Urinary bladder (tissue), 4 donors: Measurements from ENCODE around the gene CHD5. TPM values are rescaled to one million over a fixed set of nuclear protein-coding genes. Genes with fewer than 3 reads are reported as not detected.
"Not testable (repeated sequence)": the region's sequence is repeated elsewhere in the genome, so short reads cannot be mapped to it uniquely, and the experiment has no call there.

ENCODE experiments used
- DNase-seq: peaks from one replicate; pipeline ENCODE4 v3.0.0-alpha.2; 2015; ENCODE audit errors: extremely low spot score
- H3K27ac ChIP-seq: one replicate; pipeline ENCODE4 v1.5.1; 2013; ENCODE audit warnings: low read depth, mild to moderate bottlenecking, moderate library complexity
- H3K36me3 ChIP-seq: one replicate; pipeline ENCODE4 v1.6.1; 2013; ENCODE audit warnings: mild to moderate bottlenecking, moderate library complexity; ENCODE audit not compliant: insufficient read depth
- H3K4me1 ChIP-seq: one replicate; pipeline ENCODE4 v1.6.1; 2013; ENCODE audit warnings: mild to moderate bottlenecking, moderate library complexity; ENCODE audit not compliant: insufficient read depth
- H3K4me3 ChIP-seq: one replicate; pipeline ENCODE4 v1.5.1; 2013; ENCODE audit warnings: low read depth, low read length
- WGBS: extraction: QIAGEN DNeasy Blood & Tissue Kit; methylation state at CpG from one replicate; pipeline ENCODE4 v1.1.7; 2013; 5-methylcytosine and 5-hydroxymethylcytosine counted together
- polyA plus RNA-seq: library from polyadenylated mRNA; stranded (reverse); fragments of 200-250 nt; gene quantifications from one replicate; pipeline ENCODE4 v1.2.3, GENCODE V29; 2013
- total RNA-seq: library from RNA; depleted of rRNA; stranded (reverse); fragments of >200 nt; gene quantifications from one replicate; pipeline ENCODE4 v1.2.3, GENCODE V29; 2014
- donor health status: healthy with polysubstance abuse.
- donor health status: healthy.

CHD5 gene
- total RNA-seq (0.53 TPM), polyA plus RNA-seq (1.6 TPM)

GRCh38 chr1:6180268-6180706, at the start of gene CHD5:
Gene CHD5, minus strand, starts transcription at chr1:6180321. Its CDS starts 298 bp downstream, at chr1:6180023.
- no peak for DNase-seq
- WGBS: under 1% methylated on average over 57 of the region's 57 CpGs
- Histone ChIP-seq H3K4me3 (peak within 1 kb of the TSS; percentile 33), H3K4me1 (peaks cover 2% of the 10 kb centered on the region), H3K27ac (no peak within 1 kb of the TSS), H3K36me3 (no peaks in the 10 kb centered on the region)

- H3K27ac ChIP-seq: no peak overlapping the region
- WGBS: 91% methylated on average over 8 of the region's 8 CpGs
- DNase-seq: no peak
- H3K4me3 ChIP-seq: no peak overlapping the region
- H3K36me3 ChIP-seq: peaks cover 6% of the 10 kb centered on the region
- no peaks in the 10 kb centered on the region for H3K4me1 ChIP-seq
Measured at GRCh38 chr1:6225651-6226050, 45.5 kb upstream of the CHD5 start.

GRCh38 chr1:6224718-6225117, 44.6 kb upstream of the CHD5 start:
- H3K4me3 ChIP-seq: no peak overlapping the region
- no peak for DNase-seq
- H3K27ac ChIP-seq: no peak overlapping the region
- H3K36me3 ChIP-seq: peaks cover 6% of the 10 kb centered on the region
- 85% methylated on average over 15 of the region's 15 CpGs for WGBS
- no peaks in the 10 kb centered on the region for H3K4me1 ChIP-seq

GRCh38 chr1:6223617-6224016, 43.5 kb upstream of the CHD5 start:
- no peak overlapping the region for H3K27ac ChIP-seq
- no peaks in the 10 kb centered on the region for H3K4me1 ChIP-seq
- peaks cover 6% of the 10 kb centered on the region for H3K36me3 ChIP-seq
- no peak for DNase-seq
- no peak overlapping the region for H3K4me3 ChIP-seq
- WGBS: 95% methylated on average over 13 of the region's 13 CpGs

- no peak overlapping the region for H3K27ac ChIP-seq
- no peak overlapping the region for H3K4me3 ChIP-seq
- no peak for DNase-seq
- WGBS: 67% methylated on average over 6 of the region's 6 CpGs
- H3K4me1 ChIP-seq: no peaks in the 10 kb centered on the region
- peaks cover 6% of the 10 kb centered on the region for H3K36me3 ChIP-seq
Measured at GRCh38 chr1:6222636-6223035, 42.5 kb upstream of the CHD5 start.

GRCh38 chr1:6221210-6221784, 41.2 kb upstream of the CHD5 start:
- peaks cover 6% of the 10 kb centered on the region for H3K36me3 ChIP-seq
- H3K4me3 ChIP-seq: no peak overlapping the region
- DNase-seq: no peak
- no peaks in the 10 kb centered on the region for H3K4me1 ChIP-seq
- WGBS: 93% methylated on average over 12 of the region's 12 CpGs
- H3K27ac ChIP-seq: no peak overlapping the region

- WGBS: 78% methylated on average over 8 of the region's 8 CpGs
- H3K27ac ChIP-seq: peak overlapping the region; percentile 30
- no peaks in the 10 kb centered on the region for H3K4me1 ChIP-seq
- no peak overlapping the region for H3K4me3 ChIP-seq
- no peak for DNase-seq
- H3K36me3 ChIP-seq: peaks cover 6% of the 10 kb centered on the region
Measured at GRCh38 chr1:6220236-6220635, 40.1 kb upstream of the CHD5 start.

GRCh38 chr1:6219641-6220040, 39.5 kb upstream of the CHD5 start:
- not testable (repeated sequence) for DNase-seq, H3K4me1 ChIP-seq, H3K4me3 ChIP-seq, H3K27ac ChIP-seq, H3K36me3 ChIP-seq
- WGBS: 85% methylated on average over 11 of the region's 11 CpGs

GRCh38 chr1:6218375-6219164, 38.4 kb upstream of the CHD5 start:
- Histone ChIP-seq H3K36me3 (no peaks in the 10 kb centered on the region), H3K4me3 (no peak overlapping the region), H3K4me1 (no peaks in the 10 kb centered on the region), H3K27ac (no peak overlapping the region)
- DNase-seq: no peak
- 84% methylated on average over 16 of the region's 16 CpGs for WGBS

- no peak for DNase-seq
- Histone ChIP-seq H3K36me3 (no peaks in the 10 kb centered on the region), H3K4me3 (no peak overlapping the region), H3K4me1 (no peaks in the 10 kb centered on the region), H3K27ac (no peak overlapping the region)
- 78% methylated on average over 20 of the region's 20 CpGs for WGBS
Measured at GRCh38 chr1:6212193-6212959, 32.3 kb upstream of the CHD5 start.

- Histone ChIP-seq H3K4me1 (peaks cover 1% of the 10 kb centered on the region), H3K36me3 (no peaks in the 10 kb centered on the region), H3K27ac (no peak overlapping the region), H3K4me3 (no peak overlapping the region)
- WGBS: 85% methylated on average over 16 of the region's 16 CpGs
- DNase-seq: no peak
Measured at GRCh38 chr1:6211731-6212130, 31.6 kb upstream of the CHD5 start.

- no peaks in the 10 kb centered on the region for H3K36me3 ChIP-seq
- H3K27ac ChIP-seq: no peak overlapping the region
- no peak overlapping the region for H3K4me3 ChIP-seq
- H3K4me1 ChIP-seq: peaks cover 1% of the 10 kb centered on the region
- DNase-seq: no peak
- WGBS: 95% methylated on average over 29 of the region's 29 CpGs
Measured at GRCh38 chr1:6210591-6211355, 30.7 kb upstream of the CHD5 start.
